ENCODE measurements around the gene ARX. TPM values are rescaled to one million over a fixed set of nuclear protein-coding genes. Genes with fewer than 3 reads are reported as not detected.

ARX gene
- total RNA-seq, 1 donor from 2014 or later = not detected

DNA sequence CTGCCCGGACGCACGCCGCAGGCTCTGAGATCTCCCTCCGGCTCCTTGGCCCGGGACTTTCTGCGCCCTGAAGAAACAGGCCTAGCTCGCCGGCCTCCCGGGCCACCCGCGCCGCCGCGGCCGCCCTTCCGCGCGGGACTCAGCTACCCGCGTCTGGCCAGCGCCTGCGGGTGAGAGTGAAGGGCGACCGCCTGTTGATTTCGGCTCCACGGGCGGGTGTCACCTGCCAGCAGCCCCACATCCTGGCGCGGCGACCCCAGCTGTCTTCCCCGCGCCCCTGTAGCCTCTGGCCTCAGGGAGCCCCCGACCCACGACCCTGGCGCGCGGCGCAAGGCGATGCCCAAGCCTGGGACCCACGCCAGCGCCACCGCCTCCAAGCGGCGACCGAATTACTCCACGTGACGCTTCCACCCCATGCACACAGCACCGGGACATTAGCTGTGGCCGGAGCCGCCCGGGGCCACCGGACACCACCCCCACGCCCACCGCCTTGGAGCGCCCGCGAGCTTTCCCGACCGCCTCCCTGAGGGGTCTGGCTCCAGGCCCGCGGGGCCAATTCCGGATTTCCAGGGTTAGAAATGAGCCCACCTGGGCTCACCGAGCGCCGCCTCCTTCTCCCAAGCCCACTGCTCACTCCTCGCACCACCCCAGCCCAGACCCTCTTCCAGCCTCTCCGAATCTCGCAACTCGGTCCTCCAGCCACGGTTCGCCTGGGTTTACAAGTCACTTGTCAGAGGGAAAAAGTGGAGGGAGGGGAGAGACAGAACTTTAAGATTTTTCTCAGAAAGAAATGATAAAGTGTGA is 10.2 kb downstream of the ARX start:
- no peak for DNase-seq (ENCODE audit: low spot score in 2 of 2)
- Histone ChIP-seq H3K36me3 (no peaks in the 10 kb centered on the region), H3K9me3 (no peaks in the 10 kb centered on the region), H3K27me3 (peaks cover 13% of the 10 kb centered on the region), H3K4me3 (peak overlapping the region in 1 of 2 donors; percentile 30), H3K27ac (no peak overlapping the region), H3K4me1 (peaks cover 0 to 3% of the 10 kb centered on the region in 2 donors)
- intact Hi-C loops (cut with DNase I) = no loop called here
- TF ChIP-seq, protein P1, sequence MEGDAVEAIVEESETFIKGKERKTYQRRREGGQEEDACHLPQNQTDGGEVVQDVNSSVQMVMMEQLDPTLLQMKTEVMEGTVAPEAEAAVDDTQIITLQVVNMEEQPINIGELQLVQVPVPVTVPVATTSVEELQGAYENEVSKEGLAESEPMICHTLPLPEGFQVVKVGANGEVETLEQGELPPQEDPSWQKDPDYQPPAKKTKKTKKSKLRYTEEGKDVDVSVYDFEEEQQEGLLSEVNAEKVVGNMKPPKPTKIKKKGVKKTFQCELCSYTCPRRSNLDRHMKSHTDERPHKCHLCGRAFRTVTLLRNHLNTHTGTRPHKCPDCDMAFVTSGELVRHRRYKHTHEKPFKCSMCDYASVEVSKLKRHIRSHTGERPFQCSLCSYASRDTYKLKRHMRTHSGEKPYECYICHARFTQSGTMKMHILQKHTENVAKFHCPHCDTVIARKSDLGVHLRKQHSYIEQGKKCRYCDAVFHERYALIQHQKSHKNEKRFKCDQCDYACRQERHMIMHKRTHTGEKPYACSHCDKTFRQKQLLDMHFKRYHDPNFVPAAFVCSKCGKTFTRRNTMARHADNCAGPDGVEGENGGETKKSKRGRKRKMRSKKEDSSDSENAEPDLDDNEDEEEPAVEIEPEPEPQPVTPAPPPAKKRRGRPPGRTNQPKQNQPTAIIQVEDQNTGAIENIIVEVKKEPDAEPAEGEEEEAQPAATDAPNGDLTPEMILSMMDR (IDR thresholded peaks at IDR 0.05) = no peak

DNA sequence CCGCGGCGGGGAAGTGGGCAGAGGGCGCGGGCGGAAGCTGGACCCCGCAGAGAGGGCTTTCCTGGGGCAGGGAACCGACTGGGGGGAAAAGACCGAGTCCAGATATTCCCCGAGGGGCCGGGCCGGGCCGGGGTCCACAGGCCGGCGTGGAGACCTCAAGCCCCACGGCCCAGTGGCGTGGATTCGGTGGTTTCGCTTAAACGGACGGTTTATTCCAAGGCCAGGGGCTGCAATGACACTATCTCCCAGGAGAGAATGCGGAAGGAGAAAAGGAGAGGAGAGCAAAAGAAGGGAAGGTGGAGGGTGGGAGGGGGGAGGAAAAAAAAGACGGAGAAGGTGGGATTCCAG is 10.8 kb downstream of the ARX start:
- DNase-seq (ENCODE audit: low spot score in 2 of 2) = no peak
- Histone ChIP-seq H3K4me1 (peaks cover 0 to 3% of the 10 kb centered on the region in 2 donors), H3K4me3 (peak overlapping the region; percentile 30 to 32), H3K27ac (no peak overlapping the region), H3K9me3 (no peaks in the 10 kb centered on the region), H3K36me3 (no peaks in the 10 kb centered on the region), H3K27me3 (peaks cover 13% of the 10 kb centered on the region)
- intact Hi-C loops (cut with DNase I) = no loop called here
- TF ChIP-seq, protein P1 (IDR thresholded peaks at IDR 0.05) = no peak

GRCh38 chrX:25004485-25005032 is 11.2 kb downstream of the ARX start:
- Histone ChIP-seq H3K27ac (no peak overlapping the region), H3K4me3 (peak overlapping the region; percentile 30 to 32), H3K27me3 (peaks cover 13% of the 10 kb centered on the region)

DNA sequence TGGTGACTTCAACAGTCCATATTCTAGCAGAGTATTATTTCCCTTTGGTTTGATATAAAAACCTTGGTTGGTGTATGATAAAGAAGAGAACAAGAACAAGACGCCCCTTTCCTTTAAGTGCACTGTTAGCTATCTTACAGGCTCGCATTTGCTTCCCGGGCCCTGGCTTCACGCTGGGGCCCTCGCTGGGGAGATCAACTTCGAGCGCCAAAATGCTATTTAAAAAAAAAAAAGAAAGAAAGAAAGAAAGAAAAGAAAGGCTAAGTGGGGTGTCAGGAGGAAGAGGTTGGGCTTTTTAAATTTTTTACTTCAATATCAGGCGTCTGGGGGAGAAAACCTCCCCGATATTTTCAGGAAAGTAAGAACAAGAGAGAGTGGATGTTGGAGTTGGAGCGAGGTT is 11.7 kb downstream of the ARX start:
- H3K4me1 ChIP-seq = peaks cover 0 to 3% of the 10 kb centered on the region in 2 donors
- H3K9me3 ChIP-seq = no peaks in the 10 kb centered on the region
- no peak overlapping the region for H3K4me3 ChIP-seq
- H3K36me3 ChIP-seq = no peaks in the 10 kb centered on the region
- peaks cover 13% of the 10 kb centered on the region for H3K27me3 ChIP-seq
- no peak overlapping the region for H3K27ac ChIP-seq
- TF ChIP-seq, protein P1 (IDR thresholded peaks at IDR 0.05) = no peak
- intact Hi-C loops (cut with DNase I) = no loop called here
- no peak for DNase-seq (ENCODE audit: low spot score in 2 of 2)

More at GRCh38 chrX:25004485-25005032, 11.2 kb downstream of the ARX start:
- TF ChIP-seq, protein P1 (IDR thresholded peaks at IDR 0.05) = no peak
- no peaks in the 10 kb centered on the region for H3K36me3 ChIP-seq
- intact Hi-C loops (cut with DNase I) = no loop called here
- H3K4me1 ChIP-seq = peaks cover 0 to 3% of the 10 kb centered on the region in 2 donors
- DNase-seq (ENCODE audit: low spot score in 2 of 2) = no peak
- no peaks in the 10 kb centered on the region for H3K9me3 ChIP-seq

GRCh38 chrX:25003066-25003849 is 12.5 kb downstream of the ARX start:
- DNase-seq (ENCODE audit: low spot score in 2 of 2) = no peak
- Histone ChIP-seq H3K27ac (no peak overlapping the region), H3K27me3 (peaks cover 13% of the 10 kb centered on the region), H3K9me3 (no peaks in the 10 kb centered on the region), H3K36me3 (no peaks in the 10 kb centered on the region), H3K4me1 (peaks cover 0 to 3% of the 10 kb centered on the region in 2 donors), H3K4me3 (no peak overlapping the region)
- intact Hi-C loops (cut with DNase I) = no loop called here
- TF ChIP-seq, protein P1 (IDR thresholded peaks at IDR 0.05) = no peak

Measured in ascending aorta (tissue), 2 donors.